HG03064 (cell line): ENCODE measurements around the gene ERCC1.
A peak's percentile ranks its signal among the peaks of the same experiment; 100 is the strongest.

Source experiments
- ATAC-seq: cut with Tn5 transposase; IDR thresholded peaks from one replicate; pipeline ENCODE4 v1.9.1; 2021; ENCODE audit warnings: low read depth; ENCODE audit not compliant: unreplicated experiment

The ERCC1 gene

DNA sequence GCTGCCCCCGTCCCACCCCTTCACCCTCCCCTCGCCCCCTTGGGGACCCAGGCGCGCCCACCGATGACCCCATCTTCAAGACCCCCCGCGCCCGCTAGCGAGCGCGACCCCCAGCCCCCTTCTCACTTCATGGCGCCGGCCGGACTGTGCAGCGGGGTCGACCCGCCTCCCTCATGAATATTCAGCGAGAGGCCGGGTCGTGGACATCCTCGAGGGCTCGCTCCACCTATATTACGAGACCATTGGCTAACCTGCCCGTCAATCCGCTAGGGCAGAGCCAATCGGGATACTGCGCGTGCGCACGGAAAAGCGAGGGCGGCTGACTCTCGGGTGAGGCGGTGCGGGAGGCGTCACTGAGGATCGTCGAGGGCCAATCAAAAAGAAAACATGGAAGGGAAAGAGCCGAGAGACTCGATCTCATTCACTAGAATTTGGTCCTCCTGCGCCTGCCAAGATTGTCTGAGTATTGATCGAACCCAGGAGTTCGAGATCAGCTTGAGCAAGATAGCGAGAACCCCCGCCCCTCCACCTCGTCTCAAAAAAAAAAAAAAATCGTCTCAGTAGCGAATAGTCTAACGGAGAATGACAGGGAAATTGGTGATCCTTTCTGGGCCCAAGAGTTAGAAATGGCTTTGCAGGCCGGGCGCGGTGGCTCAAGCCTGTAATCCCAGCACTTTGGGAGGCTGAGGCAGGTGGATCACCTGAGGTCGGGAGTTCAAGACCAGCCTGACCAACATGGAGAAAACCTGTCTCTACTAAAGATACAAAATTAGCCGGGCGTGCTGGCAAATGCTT, 53.1 kb downstream of the ERCC1 start, which contains the start of gene ERCC2:
Gene ERCC2, minus strand, starts transcription at position 164 of the 795 bp plus-strand sequence. Its CDS starts 33 bp downstream, at position 131.
- ATAC-seq, result peak; percentile 95

DNA sequence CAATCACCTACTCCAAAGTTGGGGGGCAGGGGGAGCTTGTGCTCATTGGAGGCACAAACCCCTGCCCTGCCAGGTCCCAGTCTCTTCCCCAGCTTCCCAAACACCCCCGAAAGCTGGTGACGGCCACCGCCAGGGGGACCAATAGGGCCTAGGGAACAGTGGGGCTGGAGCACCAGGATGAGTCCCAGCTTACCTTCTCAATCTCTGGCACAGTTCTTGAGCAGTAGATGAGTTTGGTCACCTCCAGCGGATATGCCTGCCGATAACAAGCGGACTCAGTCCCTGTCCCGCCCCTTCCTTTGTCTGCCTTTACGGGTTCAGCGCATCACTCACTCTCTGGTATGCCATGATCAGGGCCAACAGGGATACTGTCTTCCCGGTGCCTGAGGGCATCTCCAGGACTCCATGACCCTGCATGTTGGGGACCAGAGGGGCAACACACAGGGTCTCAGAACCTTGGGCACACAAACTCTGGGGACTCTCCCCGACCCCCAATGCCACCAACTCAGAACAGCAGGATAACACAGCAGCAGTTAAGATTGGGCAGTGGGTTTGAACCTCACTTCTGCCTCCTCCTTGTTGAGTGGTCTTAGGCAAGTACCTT, 54.9 kb downstream of the ERCC1 start:
- no peak for ATAC-seq

DNA sequence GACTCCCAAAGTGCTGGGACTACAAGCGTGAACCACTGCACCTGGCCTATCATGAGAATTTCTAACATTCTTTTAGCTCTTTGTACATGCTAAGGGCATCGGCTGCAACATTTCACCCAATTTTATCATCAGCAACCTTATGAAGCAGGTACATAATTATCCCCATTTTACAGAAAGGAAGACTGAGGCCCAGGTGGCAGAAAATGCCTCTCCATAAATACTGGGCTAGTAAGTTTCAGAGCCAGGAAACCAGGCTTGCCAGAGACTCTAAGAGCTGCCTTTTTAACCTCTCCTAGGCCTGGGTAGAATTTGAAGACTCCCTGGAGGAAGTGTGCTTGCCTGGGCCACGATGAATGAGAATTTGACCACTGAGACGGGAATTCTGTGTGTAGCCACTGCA, 55.6 kb downstream of the ERCC1 start:
- ATAC-seq, result no peak

DNA sequence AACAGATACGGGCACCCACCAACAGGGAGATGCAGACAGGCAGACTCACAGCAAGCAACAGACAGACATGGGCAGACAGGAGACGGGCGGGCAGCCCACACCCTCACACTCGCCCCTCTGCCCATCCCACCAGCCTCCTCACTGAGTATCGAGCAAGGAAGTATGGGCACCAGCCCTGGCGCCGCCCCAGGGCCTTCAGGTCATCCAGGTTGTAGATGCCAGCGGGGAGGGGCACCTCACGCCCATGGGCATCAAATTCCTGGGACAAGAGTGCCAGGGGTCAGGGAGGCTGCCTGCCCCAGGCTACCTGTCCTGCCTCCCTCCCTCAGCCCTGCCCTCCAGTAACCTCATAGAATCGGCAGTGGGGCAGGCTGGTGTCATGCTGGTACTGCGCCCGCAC, 59.0 kb downstream of the ERCC1 start:
- ATAC-seq, result no peak

DNA sequence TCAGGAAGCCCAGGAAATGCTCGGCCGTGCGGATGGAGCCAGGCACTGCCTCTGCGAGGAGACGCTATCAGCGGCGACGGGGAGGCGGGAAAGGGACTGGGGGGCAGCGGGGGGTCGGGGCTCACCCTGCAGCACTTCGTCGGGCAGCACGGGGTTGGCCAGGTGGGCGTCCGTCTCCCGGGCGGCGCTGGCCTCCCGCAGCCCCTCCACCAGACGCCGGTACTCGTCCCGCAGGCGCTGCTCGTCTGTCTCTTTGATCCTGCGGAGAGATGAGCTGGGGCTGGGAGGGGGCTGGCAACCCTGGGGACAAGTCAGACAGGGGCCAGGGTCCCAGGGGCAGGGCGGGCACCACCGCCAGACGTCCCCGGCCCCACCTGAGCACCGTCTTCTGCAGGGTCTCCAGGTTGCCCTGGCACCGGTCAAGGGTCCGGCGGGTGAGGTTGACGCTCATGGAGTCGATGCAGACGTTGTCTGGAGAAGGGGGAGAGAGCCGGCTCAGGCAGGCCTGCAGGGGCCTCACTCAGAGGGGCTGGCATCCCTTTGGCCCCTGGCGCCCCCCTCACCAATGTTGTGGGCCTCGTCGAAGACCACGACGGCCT, 59.8 kb downstream of the ERCC1 start:
- ATAC-seq, result no peak

DNA sequence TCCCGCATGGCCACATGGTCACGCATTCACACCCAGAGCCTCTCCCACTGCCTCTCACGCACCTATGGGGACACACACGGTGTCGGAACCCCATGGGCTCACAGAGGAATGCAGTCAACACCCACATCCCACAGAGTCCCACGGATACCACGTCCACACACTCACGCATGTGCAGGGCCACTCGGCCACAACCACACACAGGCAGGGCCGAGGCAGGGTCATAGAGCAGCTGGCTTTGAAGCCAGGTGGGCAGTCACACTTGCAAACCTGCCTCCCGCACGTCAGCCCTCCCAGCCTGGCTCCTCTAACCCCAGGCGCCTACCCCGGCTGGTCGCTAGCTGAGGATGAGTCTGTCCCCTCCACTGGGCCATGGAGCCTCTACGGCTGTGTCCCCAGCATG, 61.4 kb downstream of the ERCC1 start:
- ATAC-seq, result no peak

DNA sequence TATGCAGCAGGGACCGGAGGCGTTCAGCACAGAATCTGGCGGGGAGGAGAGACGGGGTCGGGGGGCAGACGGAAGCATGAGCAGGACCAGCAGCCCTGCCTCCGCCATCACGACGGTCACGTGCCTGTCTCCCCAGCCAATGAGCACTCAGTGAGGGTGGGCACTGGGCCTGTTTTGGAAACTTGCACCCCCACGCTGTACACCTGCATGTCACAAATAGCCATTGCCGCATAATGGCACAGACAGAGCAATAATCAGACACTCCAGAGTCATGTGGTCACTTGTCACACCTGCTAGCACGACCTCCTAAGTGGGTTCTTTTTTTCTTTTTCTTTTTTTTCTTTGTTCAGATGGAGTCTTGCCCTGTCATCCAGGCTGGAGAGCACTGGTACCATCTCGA, 62.1 kb downstream of the ERCC1 start:
- no peak for ATAC-seq

DNA sequence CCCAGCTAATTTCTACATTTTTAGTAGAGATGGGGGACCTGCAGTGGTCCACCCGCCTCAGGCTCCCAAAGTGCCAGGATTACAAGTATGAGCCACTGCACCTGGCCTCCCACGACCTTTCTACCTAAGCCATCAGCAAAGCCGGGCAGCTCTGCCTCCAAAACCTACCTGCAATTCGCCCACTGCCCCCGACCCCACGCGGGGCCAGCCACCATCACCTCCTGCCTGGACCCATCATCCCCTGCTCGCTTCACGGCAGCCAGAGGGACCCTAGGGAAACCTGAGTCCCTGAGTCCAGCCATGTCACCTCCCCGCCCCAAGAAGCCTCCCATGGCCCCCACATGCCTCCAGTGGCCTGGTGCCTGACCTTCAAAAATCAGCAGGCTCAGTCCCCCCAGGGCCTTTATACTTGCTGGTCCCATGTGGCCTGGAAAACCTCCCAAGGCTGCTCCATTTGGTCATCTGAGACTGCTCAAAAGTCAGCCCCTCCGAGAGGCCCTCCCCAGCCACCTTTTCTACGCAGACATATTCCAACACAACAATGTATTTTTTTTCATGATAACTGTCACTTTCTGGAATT, 65.4 kb downstream of the ERCC1 start:
- ATAC-seq, result no peak

DNA sequence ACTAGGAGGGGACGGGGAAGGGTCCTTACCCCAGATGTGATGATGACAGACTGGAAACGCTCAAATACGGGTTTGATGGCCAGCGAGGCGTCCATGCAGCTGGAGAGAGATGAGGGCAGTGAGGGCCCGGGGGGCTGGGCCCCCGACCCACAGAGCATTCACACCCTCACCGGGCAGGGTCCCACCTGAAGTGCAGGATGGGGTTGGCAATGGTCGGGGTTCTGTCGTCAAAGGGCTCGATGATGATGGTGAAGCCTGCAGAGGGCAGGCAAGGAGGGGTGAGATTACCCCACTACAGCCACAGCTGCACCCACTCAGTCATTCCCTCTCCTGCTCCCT, 66.3 kb downstream of the ERCC1 start:
- no peak for ATAC-seq
